Cardiac muscle cell (in vitro differentiated cells and primary cell): Measurements from ENCODE around the gene CTRL. TPM values are rescaled to one million over a fixed set of nuclear protein-coding genes. Genes with fewer than 3 reads are reported as not detected.
A peak's percentile ranks its signal among the peaks of the same experiment; 100 is the strongest.

ENCODE experiments used
- DNase-seq, 2 donors: peaks; one replicate each; pipeline versions ENCODE4 v3.0.0 to v3.0.0-alpha.2; 2010 to 2017; ENCODE audit warnings: low read depth in 1 of 2, low spot score in 1 of 2
- H3K27ac ChIP-seq: fragments of 200-600 bp; sonication (generic); 2 replicates; pipeline ENCODE4 v1.5.1; 2016
- H3K27me3 ChIP-seq: fragments of 200-600 bp; sonication (generic); 2 replicates; pipeline ENCODE4 v1.6.0; 2016; ENCODE audit warnings: control low read depth
- H3K36me3 ChIP-seq: fragments of 200-600 bp; sonication (generic); 2 replicates; pipeline ENCODE4 v1.5.1; 2016; ENCODE audit warnings: control low read depth
- H3K4me1 ChIP-seq: fragments of 200-600 bp; sonication (generic); 2 replicates; pipeline ENCODE4 v1.8.1; 2017; ENCODE audit warnings: low read depth, mild to moderate bottlenecking, mixed run types
- H3K4me3 ChIP-seq: fragments of 200-600 bp; sonication (generic); 2 replicates; pipeline ENCODE4 v1.5.1; 2016; ENCODE audit warnings: mild to moderate bottlenecking
- H3K9me3 ChIP-seq: fragments of 200-600 bp; sonication (generic); 2 replicates; pipeline ENCODE4 v1.5.1; 2017; ENCODE audit warnings: low read depth, mild to moderate bottlenecking, control low read depth
- CTCF ChIP-seq: IDR thresholded peaks from 2 replicates; pipeline ENCODE4 v1.5.1; 2012; ENCODE audit warnings: low read depth, mild to moderate bottlenecking, low read length
- polyA plus RNA-seq: library from polyadenylated mRNA; unstranded; fragments of >200 nt; fragmentation: Nextera tagmentation; extraction: Ambion mirVana; gene quantifications from 2 replicates; pipeline ENCODE4 v1.2.1, GENCODE V29; 2016
- total RNA-seq: library from RNA; depleted of rRNA; stranded (reverse); fragments of >200 nt; gene quantifications from 2 replicates; pipeline ENCODE4 v1.2.3, GENCODE V29; 2016

Gene CTRL
- total and polyA plus RNA-seq, 2 experiments from 2014 or later = 2.7 to 14.8 TPM

- TF ChIP-seq CTCF = no peak
- DNase-seq = no peak
- H3K27ac ChIP-seq = no peak overlapping the region
- no peaks in the 10 kb centered on the region for H3K9me3 ChIP-seq
- no peak overlapping the region for H3K4me3 ChIP-seq
- peaks cover 22% of the 10 kb centered on the region for H3K4me1 ChIP-seq
- peaks cover 11% of the 10 kb centered on the region for H3K36me3 ChIP-seq
- no peaks in the 10 kb centered on the region for H3K27me3 ChIP-seq
These were observed 4.3 kb downstream of the CTRL start for GRCh38 chr16:67927131-67927941.

- Histone ChIP-seq H3K27me3 (no peaks in the 10 kb centered on the region), H3K27ac (no peak overlapping the region), H3K36me3 (peaks cover 11% of the 10 kb centered on the region), H3K9me3 (no peaks in the 10 kb centered on the region), H3K4me1 (peaks cover 32% of the 10 kb centered on the region), H3K4me3 (no peak overlapping the region)
- DNase-seq = no peak
- TF ChIP-seq CTCF = no peak
These were observed 5.4 kb downstream of the CTRL start for GRCh38 chr16:67926181-67926750.

- Histone ChIP-seq H3K4me3 (no peak overlapping the region), H3K9me3 (no peaks in the 10 kb centered on the region), H3K36me3 (peaks cover 7% of the 10 kb centered on the region), H3K4me1 (peaks cover 32% of the 10 kb centered on the region), H3K27me3 (no peaks in the 10 kb centered on the region), H3K27ac (peak overlapping the region; percentile 47)
- no peak for DNase-seq
- no peak for TF ChIP-seq CTCF
These were observed 7.3 kb downstream of the CTRL start for GRCh38 chr16:67924140-67924906.

GRCh38 chr16:67923414-67924116 is 8.1 kb downstream of the CTRL start:
- peaks cover 32% of the 10 kb centered on the region for H3K4me1 ChIP-seq
- peak in 1 of 2 donors; percentile 67 for DNase-seq
- H3K27ac ChIP-seq = peak overlapping the region; percentile 47
- peaks cover 5% of the 10 kb centered on the region for H3K36me3 ChIP-seq
- no peaks in the 10 kb centered on the region for H3K27me3 ChIP-seq
- no peak for TF ChIP-seq CTCF
- H3K4me3 ChIP-seq = no peak overlapping the region
- H3K9me3 ChIP-seq = no peaks in the 10 kb centered on the region

GRCh38 chr16:67922740-67923139 is 8.9 kb downstream of the CTRL start:
- Histone ChIP-seq H3K27me3 (no peaks in the 10 kb centered on the region), H3K4me1 (peaks cover 38% of the 10 kb centered on the region)
- TF ChIP-seq CTCF = no peak

More at GRCh38 chr16:67922740-67923139, 8.9 kb downstream of the CTRL start:
- Histone ChIP-seq H3K4me3 (no peak overlapping the region), H3K36me3 (peaks cover 4% of the 10 kb centered on the region), H3K27ac (no peak overlapping the region), H3K9me3 (no peaks in the 10 kb centered on the region)
- DNase-seq = no peak
